ENCODE results near the gene INCENP. TPM values are rescaled to one million over a fixed set of nuclear protein-coding genes. Genes with fewer than 3 reads are reported as not detected.
"Not testable (repeated sequence)": the region's sequence is repeated elsewhere in the genome, so short reads cannot be mapped to it uniquely, and the experiment has no call there.

The INCENP gene
- 100 to 1,000 TPM in 1 of 4 donors, 10 to 100 TPM in 3; 21.4 to 120 (median 31.4) TPM for total RNA-seq

GRCh38 chr11:62123669-62124185, at the start of gene INCENP:
INCENP (plus strand) TSS chr11:62124011; CDS start chr11:62128162, 4,151 bp downstream.
- no peaks in the 10 kb centered on the region for H3K9me3 ChIP-seq
- peaks cover 0 to 5% (median 0%) of the 10 kb centered on the region in 3 donors for H3K36me3 ChIP-seq
- peaks cover 0 to 18% (median 9%) of the 10 kb centered on the region in 4 donors for H3K4me1 ChIP-seq
- peak in 1 of 6 experiments; percentile 1 for TF ChIP-seq CTCF (IDR thresholded peaks at IDR 0.05)
- no peak for TF ChIP-seq POLR2A (IDR thresholded peaks at IDR 0.05)
- peak within 1 kb of the TSS; percentile 53 to 78 (median 64) for H3K27ac ChIP-seq
- peak within 1 kb of the TSS; percentile 85 to 99 (median 86) for H3K4me3 ChIP-seq
- DNase-seq, result peak; percentile 94 to 99 (median 94)
- no peaks in the 10 kb centered on the region for H3K27me3 ChIP-seq

GRCh38 chr11:62075438-62075837, 48.4 kb upstream of the INCENP start:
- Histone ChIP-seq H3K27me3 (no peaks in the 10 kb centered on the region), H3K36me3 (no peaks in the 10 kb centered on the region), H3K27ac (no peak overlapping the region), H3K4me1 (no peaks in the 10 kb centered on the region), H3K9me3 (no peaks in the 10 kb centered on the region), H3K4me3 (no peak overlapping the region)
- no peak for DNase-seq
- TF ChIP-seq CTCF (IDR thresholded peaks at IDR 0.05) (no peak), POLR2A (IDR thresholded peaks at IDR 0.05) (no peak)

GRCh38 chr11:62077132-62077531, 46.7 kb upstream of the INCENP start:
- Histone ChIP-seq H3K27ac (no peak overlapping the region), H3K27me3 (no peaks in the 10 kb centered on the region), H3K9me3 (no peaks in the 10 kb centered on the region), H3K4me3 (no peak overlapping the region), H3K36me3 (no peaks in the 10 kb centered on the region), H3K4me1 (peaks cover 0 to 3% (median 1%) of the 10 kb centered on the region in 4 donors)
- no peak for TF ChIP-seq CTCF (IDR thresholded peaks at IDR 0.05)
- TF ChIP-seq POLR2A (IDR thresholded peaks at IDR 0.05), result no peak
- no peak for DNase-seq

GRCh38 chr11:62081378-62082291, 42.2 kb upstream of the INCENP start:
- TF ChIP-seq CTCF (IDR thresholded peaks at IDR 0.05) (peak; percentile 75 to 93 (median 88)), POLR2A (IDR thresholded peaks at IDR 0.05) (peak in 1 of 2 donors; percentile 4)
- Histone ChIP-seq H3K27ac (peak overlapping the region in 1 of 4 donors; percentile 1), H3K27me3 (no peaks in the 10 kb centered on the region), H3K4me1 (peaks cover 0 to 3% (median 1%) of the 10 kb centered on the region in 4 donors), H3K4me3 (no peak overlapping the region), H3K36me3 (no peaks in the 10 kb centered on the region), H3K9me3 (no peaks in the 10 kb centered on the region)
- peak; percentile 75 to 92 (median 82) for DNase-seq

- Histone ChIP-seq H3K4me3 (no peak overlapping the region), H3K27ac (no peak overlapping the region), H3K27me3 (no peaks in the 10 kb centered on the region), H3K36me3 (no peaks in the 10 kb centered on the region), H3K9me3 (no peaks in the 10 kb centered on the region), H3K4me1 (peaks cover 0 to 3% (median 1%) of the 10 kb centered on the region in 4 donors)
- no peak for DNase-seq
- TF ChIP-seq CTCF (IDR thresholded peaks at IDR 0.05), result no peak
- no peak for TF ChIP-seq POLR2A (IDR thresholded peaks at IDR 0.05)
Measured at GRCh38 chr11:62082292-62082657, 41.5 kb upstream of the INCENP start.

- H3K4me3 ChIP-seq, H3K4me1 ChIP-seq, DNase-seq: not testable (repeated sequence)
Measured at GRCh38 chr11:62084801-62085200, 39.0 kb upstream of the INCENP start.

More at GRCh38 chr11:62084801-62085200, 39.0 kb upstream of the INCENP start:
- H3K27me3 ChIP-seq, H3K27ac ChIP-seq, H3K36me3 ChIP-seq, H3K9me3 ChIP-seq: not testable (repeated sequence)

Measured in Peyer's patch (tissue), 4 donors.